Activated T-helper 9 cell treated with anti-CD3 and anti-CD28 coated beads, Interleukin-2, amount 50 U/mL, for 16 hours (primary cell): ENCODE measurements around the gene IRF4.

Experiments used
- DNase-seq: peaks from one replicate; pipeline ENCODE4 v3.0.0-alpha.2; 2020; ENCODE audit warnings: low read depth

IRF4 gene

DNA sequence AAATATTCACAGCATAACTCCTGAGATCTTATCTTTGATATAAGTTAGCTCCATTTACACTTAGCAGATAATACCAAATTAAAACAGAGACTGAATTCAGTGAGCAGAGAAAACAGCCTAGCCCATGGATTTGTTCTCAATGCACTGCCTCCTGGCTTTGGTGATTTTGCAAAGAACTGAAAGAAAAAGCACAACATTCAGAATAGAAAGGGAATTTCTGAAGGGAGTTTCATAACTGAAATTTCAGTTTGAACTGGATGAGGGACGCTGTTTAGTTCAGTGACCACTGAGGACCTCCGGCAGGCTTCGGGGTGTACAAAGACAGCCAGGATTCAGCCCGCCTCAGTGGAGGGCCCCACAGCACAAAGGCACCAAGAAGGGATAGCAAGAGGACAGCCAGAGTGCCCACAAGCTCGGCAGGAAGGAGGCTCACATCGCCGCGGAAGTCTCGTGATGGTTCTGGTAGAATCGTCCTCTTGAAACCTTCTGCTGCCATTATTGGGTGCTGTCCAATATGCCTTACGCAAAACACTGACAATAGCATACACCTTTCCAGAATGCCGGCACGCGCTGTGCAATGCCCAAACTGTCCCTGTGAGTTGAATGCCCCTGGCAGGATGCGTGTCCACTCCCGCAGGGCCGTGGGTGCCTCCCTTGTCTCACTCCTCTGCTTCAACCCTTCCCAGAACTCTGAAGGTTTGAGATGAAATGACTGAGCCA, 9.7 kb upstream of the IRF4 start:
- no peak for DNase-seq

DNA sequence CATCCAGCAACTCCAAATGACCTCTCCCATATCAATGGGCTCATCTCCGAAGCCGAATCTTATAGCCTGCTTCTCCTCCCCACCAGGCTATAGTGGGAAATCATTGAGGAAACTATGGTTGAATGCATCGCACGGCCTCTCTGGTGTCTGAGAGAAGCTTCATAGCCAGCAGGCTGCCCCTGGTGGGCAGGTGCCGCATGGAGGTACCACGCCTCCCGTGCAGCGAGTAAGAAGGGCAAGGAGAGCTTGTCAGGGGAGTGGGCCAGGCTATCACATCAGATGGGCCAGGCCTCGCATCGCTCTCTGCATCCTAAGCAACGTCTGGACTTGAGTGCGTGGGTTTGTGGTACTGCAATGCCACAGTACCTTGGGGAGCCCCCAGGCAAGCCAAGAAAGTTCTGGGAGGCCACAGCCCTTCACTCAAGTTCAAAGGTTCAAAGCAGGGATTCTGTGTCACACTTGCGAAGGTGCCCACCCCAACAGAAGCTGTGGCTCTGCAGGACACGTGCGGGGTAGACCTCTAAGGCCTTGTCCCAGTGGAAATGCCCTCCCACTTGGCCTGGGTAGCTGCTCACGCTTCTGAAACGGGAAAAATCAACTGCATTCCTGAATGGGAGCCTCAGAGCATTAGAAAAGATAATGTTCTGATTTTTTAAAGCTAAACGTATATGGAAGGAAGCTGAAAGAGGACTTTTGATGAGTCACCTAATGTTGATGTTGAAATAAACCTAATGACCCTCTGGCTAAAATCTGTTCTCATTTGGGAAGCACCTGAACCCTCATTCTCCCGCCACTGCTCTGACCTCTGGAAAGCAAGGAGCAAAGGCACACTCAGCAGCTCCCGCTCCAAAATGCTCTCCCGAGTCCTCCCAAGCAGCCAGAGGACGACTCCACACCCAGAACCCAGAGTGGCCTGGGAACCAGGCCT, 8.4 kb upstream of the IRF4 start:
- no peak for DNase-seq

DNA sequence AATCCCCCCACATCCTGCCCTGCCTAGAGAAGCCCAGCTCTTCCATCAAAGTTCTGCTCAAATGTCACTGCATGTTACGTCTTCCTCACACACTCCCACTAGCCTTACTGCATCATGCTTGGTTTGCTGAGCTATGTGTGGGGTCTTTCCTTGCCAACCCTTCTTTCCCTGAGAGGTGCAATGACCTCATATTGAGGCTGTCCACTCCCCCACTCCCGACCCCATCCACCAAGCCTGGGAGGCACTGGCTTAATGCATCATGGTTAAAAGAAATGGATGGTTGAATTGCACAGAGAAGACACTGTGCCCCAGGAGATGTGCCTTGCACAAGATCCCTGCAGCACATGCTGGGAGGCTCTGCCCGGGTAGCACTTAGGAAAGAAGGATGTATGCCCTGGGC, 7.7 kb upstream of the IRF4 start:
- DNase-seq = no peak

DNA sequence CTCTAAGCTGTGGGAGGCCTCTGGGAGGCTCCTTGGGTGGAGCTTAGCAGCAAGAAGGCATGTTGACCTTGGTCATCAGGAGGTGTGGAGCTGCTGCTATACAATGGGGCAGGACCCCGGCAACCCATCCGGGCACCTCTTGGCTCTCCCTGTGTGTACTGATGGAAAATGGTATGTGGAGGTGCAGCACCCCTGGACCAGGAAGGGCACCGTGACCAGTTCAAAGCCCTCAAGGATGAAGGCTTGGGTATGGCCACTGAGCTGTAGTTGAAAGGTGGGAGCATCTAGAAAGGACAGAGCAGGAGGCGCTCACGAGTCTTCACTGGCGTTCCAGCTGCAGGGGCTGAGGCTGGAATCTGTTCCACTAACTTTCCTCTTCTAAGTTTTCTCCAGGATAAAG, 6.7 kb upstream of the IRF4 start:
- DNase-seq = no peak

DNA sequence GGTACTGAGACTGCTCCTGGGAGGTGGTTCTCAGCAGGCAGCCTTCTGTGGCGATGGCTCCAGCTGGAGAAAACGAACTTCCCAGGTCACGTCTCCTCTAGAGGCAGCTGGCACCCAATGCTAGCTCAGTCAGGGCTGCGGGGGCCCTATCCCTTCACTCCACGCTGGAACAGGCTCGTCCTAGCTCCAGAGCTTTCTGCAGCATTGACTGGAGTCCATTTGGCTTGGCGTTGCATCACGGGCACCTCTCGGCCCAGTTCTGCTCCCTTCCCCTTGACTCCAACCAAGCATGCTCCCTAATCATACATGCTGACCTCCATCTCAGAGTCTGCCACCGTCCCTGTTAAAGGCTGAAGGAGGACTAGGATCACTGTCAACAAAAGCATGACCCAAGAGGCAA, 5.9 kb upstream of the IRF4 start:
- no peak for DNase-seq

DNA sequence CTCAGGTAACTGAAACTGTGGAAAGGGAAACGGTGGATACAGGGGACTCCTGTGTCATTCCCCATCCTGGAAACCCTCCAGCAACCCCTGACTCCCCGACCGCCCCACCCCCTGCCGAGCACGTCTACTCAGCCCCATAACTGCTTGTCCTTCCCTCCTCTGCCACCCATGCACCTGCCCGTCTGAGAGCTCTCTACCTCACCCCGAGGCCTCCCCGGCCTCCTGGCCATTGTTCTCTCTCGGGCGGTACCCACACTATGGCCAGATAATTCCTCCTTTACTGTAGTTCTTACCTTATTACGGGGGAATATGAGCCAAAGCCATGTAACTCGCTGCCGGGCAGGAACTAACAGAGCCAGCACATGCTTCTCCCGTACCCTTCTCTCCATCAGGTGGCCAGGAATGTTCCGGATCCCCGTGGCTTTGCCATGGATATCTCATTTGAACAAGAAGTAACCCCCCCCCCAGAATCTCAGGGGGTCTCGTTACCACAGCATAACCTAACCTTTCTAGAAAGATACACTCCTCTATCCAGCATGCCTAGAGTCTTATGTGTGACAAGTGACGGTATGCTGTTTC, 4.8 kb upstream of the IRF4 start:
- no peak for DNase-seq

DNA sequence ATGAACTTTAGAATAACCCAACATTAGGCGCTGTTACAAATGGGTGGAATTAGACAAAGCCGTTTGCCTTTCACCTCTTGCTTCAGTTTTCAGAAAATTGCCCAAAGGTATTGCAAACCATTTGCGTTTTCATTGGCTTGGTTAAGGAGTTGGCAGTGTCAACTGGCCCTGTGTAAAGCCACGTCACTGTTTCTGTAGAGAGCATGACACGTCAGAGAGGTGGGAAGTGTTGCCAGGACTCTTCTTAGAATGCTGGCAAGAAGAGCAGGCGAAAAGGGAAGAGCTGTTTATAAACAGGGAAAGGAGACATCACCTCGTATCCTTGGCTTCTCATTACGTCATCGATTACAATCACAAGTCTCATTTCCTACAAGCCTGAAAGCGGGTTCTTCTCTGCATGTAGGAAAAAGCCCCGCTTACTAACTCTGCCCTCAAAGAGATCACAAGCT, 4.2 kb upstream of the IRF4 start:
- no peak for DNase-seq

DNA sequence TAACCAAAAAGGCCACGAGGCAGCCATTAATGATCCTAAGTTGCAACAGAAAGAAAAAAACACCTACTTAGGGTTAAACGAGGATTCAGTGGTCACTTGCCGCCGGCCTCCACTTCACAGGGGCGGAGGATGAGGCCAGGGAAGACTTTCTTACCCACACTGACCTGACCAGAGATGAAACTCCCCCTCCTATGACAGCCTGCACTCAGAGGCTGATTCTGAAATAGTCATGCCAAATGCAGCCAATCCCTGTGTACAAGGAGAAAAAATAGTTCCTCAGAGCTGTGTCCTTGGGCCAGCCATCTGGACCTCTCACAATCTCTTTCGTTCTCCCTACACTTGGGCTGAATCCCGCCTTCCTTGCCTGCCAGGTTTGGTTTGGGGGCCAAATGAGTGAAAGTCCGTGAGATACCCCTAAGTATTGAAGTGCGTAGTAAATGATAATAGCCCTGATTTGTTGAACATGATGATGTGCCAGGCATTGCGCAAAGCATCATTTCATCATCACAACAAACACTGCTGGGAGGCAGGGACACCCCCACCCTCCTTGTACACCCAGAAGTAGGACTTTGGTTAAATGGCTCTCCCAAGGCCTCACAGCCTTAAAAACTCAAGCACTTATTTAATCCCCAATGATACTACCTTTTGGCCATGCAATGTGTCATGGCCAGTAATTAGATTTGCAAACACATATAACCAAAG, 3.2 kb upstream of the IRF4 start:
- no peak for DNase-seq

DNA sequence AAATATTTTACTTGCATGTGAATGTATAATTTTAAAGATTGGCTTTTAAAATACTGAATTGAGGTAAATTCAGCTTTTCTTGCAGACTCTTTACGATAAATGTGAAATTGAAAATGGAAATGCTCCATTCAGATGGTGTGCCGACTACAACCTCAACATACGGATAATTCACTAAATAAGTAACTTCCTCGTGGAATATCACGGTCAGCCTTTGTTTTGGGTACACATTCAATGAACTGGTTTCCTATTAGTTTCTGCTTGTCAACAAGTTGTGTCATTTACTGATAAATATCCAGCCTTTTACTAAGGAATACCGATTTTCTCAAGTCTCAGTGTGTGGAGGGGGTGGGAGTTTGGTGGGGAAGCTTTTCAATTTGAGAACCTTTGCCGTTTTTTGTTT, 2.4 kb upstream of the IRF4 start:
- DNase-seq = no peak

DNA sequence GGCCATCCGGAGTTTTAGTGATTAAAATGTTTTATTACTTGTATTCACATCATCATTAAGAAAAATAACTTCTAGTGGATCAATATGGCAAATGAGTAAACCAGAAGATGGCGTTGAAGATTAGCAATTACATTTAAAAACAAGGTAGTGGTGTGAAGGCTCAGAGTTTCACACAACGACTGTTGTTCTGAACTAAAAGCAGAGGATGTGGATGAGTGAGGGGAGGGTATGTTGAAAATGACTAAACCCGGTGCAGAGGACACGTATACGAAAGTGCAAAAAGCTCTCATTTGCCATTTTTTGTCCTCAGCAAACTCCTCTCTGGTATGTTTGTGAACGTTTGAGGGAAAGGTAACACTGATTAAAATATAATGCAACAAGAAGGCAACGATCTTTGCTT, 1.9 kb upstream of the IRF4 start:
- no peak for DNase-seq

DNA sequence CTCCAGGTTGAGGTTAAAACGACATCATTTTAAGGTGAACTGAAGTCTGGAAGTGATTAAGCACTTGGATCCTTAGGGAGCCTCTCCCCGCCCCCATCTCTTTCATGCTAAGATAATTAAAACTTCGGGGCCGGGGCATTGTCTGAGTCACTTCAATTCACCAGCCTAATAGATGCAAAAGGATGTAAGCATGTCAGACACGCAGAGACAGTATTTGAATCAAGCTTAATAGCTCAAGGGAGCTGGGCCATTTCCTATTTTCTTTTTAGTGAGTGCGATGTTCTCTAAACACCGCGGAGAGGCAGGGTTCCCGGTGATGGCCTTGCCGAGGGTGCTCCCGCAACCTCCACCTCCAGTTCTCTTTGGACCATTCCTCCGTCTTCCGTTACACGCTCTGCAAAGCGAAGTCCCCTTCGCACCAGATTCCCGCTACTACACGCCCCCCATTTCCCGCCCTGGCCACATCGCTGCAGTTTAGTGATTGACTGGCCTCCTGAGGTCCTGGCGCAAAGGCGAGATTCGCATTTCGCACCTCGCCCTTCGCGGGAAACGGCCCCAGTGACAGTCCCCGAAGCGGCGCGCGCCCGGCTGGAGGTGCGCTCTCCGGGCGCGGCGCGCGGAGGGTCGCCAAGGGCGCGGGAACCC, 516 bp upstream of the IRF4 start:
- peak; percentile 18 for DNase-seq

DNA sequence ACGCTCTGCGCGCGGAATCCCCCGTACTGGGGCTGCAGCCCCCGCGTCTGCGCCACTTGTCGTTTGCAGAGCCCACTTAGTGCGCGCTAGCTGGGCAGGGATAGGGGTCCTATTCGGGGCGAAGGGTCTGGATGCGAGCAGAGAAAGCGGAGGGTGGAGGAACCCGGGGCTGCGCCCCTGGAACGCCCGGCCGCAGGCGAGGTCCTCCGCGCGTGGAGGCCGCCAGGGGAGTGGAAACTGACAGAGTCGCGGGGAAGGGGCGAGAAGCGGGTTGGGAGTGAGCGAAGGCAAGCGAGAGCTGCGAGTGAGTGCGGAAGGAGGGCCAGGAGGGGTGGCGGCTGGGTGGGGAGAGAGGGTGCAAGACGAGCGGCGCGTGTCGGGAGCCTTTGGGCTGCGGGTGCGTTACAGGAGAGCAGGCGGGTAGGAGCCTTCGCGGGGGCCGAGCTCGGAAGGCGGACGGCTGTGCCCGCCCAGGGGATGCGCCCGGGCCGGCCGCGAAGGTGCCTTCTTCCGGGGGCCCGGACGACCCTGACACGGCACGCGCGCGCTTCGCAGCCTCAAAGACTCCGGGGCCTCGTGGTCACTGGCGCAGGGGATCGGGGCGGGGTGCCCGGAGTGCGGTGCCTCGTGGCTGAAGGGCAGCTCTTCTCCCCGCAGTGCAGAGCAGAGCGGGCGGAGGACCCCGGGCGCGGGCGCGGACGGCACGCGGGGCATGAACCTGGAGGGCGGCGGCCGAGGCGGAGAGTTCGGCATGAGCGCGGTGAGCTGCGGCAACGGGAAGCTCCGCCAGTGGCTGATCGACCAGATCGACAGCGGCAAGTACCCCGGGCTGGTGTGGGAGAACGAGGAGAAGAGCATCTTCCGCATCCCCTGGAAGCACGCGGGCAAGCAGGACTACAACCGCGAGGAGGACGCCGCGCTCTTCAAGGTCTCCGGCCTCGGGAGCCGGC, 1.2 kb downstream of the IRF4 start:
- DNase-seq = peak; percentile 20

DNA sequence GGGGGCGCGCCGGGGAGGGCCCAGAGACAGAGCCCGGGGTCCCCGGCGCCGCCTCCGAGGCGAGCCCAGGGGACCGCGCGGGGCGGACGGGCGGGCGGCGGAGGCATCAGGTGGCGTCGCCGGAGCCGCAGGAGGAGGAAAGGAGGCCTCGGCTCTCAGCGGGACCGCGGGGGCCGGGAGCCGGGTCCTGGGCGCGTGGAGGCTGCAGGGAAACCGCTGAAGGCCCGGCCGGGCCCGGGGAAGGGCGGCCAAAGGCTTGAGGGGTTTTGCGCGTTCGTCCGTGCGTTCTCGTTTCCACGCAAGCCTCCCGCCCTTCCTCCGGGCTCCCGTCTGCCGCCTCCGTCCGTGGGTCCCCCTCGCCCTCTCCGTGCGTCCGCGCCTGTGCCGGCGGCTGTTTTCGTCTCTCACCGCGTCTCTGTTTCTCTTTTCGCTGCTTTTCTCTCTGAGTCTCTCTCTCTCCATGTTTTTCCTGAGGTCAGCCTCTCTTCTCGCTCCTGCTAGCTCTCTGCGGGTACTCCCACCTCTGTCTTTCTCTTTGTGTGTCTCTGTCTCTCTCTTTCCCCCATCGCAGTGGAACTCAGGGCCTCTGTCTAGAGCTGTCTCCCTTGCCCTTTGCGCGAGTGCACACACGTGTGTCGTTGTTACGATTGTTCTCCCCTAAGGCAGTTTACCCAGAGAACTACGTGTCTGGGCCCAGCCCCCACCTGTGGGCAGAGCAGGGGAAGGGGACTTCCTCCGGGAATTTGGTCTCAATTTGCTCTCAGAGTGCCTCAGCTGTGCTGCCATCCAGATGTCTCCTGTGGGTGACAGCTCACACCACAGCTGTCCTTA, 2.1 kb downstream of the IRF4 start:
- peak; percentile 29 for DNase-seq

DNA sequence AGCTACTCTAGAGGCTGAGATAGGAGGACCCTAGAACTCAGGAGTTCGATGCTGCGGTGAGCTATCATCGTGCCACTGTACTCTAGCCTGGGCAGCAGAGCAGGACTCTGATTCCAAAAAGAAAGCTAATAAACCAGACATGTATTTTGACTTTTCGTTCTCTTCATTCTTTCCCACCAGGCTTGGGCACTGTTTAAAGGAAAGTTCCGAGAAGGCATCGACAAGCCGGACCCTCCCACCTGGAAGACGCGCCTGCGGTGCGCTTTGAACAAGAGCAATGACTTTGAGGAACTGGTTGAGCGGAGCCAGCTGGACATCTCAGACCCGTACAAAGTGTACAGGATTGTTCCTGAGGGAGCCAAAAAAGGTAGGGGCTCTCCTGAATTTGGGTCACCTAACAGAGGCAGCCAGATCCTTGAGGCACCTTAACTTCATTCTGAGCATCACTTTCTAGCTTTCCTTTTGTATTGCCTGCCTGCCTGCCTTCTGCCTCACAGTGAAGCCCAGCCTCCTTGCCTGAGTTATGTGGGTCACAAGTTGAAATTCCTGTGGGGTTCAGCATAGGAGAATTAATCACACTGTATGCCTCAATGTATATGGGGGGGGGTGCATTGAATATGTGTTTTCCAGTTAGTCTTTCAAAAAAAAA, 3.2 kb downstream of the IRF4 start:
- no peak for DNase-seq

DNA sequence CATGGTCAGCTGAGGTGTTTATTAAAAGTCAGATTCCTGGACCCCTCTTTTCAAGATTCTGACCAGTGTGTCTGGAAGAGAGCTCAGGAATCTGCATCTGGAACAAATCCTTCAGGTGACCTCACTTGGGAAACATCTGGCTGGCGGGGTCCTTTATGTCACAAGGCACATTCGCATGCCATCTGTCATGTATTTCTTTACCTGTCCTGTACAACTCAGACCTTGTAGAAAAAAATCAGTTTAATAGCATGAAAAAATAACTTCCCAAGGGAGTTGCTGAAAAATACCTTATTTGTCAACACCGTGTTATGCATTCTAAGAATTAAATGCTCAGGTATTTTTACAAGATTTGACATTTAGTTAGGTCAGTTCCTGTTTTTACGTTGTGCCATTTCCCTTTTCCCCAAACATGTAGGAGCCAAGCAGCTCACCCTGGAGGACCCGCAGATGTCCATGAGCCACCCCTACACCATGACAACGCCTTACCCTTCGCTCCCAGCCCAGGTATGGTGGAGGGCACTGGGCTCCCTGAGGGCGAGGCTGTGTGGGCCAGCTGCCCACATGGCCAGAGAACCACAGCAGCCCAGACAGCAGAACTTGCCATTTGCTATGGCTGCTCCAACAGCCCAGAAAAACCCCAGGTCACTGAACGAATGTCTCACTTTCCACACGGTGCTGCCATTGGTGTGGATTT, 4.0 kb downstream of the IRF4 start:
- DNase-seq = no peak

DNA sequence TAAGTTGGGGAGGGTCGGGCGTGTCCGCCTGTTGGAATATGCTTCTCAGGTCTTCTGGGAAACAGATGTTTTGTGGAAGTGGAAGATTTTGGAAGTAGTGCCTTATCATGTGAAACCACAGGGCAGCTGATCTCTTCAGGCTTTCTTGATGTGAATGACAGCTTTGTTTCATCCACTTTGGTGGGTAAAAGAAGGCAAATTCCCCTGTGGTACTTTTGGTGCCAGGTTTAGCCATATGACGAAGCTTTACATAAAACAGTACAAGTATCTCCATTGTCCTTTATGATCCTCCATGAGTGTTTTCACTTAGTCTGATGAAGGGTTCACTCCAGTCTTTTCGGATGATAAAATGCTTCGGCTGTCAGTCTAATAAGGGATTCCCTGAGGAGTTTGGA, 4.6 kb downstream of the IRF4 start:
- no peak for DNase-seq

DNA sequence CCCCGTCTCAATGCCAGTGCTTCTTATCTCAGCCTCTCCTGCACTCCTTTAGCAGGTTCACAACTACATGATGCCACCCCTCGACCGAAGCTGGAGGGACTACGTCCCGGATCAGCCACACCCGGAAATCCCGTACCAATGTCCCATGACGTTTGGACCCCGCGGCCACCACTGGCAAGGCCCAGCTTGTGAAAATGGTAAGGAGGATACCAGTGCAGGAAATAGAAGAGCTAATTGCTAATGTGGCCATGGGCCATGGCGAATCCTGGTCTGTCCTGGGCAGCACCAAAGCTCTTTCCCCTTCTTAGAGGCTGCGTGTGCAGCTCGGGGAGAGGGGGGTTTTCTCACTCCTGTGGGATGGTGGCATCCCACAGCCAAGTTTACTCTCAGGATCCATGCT, 5.5 kb downstream of the IRF4 start:
- no peak for DNase-seq

DNA sequence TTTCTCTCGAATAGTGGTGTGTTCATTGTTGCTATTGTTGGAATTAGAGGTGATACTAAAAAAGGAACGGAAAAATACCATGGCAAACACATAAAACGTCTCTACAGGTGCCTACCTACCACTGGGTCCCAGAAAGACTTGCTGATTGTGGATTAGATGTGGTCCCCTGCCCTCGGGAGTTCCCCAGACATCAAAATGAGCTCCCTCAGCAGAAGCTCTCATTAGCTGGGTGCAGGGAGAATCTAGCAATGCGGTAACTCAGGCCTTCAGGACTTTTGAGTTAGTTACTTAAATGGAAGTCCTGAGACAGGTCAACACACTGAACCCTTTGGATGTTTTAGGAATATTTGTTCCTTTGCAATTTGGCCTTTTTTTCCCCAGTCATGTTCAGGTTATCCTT, 6.1 kb downstream of the IRF4 start:
- no peak for DNase-seq

DNA sequence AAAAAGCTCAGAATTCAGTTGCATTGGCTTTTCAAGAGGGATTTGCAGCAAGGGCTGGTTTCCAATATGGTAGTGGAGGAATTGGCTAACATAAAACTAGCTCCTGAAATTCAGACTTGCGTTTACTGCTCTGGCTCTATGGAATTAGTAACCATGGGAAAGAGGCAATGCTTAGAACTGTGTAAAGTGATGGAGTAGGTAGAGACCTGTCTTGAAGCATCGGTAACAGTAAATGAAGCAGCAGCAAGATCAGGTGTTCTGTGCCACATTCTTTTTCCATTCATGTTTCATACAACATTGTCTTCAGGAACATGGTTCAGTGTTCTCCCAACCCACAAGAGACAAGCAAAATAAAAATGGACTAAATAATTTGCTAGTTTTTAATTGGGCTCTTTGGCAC, 6.5 kb downstream of the IRF4 start:
- DNase-seq = no peak
